ENCODE measurements around the gene ADISSP.

GRCh38 chr20:3738111-3739053 is 29.2 kb downstream of the ADISSP start:
- TF ChIP-seq EZH2 (IDR thresholded peaks at IDR 0.05; ENCODE audit: low read length, missing control alignments) (no peak), CTCF (conservative IDR thresholded peaks at IDR 0.05 in 1 of 2, IDR thresholded peaks at IDR 0.05 in 1 of 2; ENCODE audit: low read depth in 1 of 2, low read length in 2 of 2) (no peak)
